ENCODE data around the gene EXOC3. TPM values are rescaled to one million over a fixed set of nuclear protein-coding genes. Genes with fewer than 3 reads are reported as not detected.
A peak's percentile ranks its signal among the peaks of the same experiment; 100 is the strongest.
"Not testable (repeated sequence)": the region's sequence is repeated elsewhere in the genome, so short reads cannot be mapped to it uniquely, and the experiment has no call there.

The EXOC3 gene
- total RNA-seq: 46.4 TPM
- long read RNA-seq, transcript EXOC3-209 (13 exons, 2,825 nt): major isoform, 74 of 101 reads
- long read RNA-seq, partial matches to known transcripts: 6 of 101 reads
- long read RNA-seq, other reads (novel, unspliced or antisense): 19 of 101 reads

DNA sequence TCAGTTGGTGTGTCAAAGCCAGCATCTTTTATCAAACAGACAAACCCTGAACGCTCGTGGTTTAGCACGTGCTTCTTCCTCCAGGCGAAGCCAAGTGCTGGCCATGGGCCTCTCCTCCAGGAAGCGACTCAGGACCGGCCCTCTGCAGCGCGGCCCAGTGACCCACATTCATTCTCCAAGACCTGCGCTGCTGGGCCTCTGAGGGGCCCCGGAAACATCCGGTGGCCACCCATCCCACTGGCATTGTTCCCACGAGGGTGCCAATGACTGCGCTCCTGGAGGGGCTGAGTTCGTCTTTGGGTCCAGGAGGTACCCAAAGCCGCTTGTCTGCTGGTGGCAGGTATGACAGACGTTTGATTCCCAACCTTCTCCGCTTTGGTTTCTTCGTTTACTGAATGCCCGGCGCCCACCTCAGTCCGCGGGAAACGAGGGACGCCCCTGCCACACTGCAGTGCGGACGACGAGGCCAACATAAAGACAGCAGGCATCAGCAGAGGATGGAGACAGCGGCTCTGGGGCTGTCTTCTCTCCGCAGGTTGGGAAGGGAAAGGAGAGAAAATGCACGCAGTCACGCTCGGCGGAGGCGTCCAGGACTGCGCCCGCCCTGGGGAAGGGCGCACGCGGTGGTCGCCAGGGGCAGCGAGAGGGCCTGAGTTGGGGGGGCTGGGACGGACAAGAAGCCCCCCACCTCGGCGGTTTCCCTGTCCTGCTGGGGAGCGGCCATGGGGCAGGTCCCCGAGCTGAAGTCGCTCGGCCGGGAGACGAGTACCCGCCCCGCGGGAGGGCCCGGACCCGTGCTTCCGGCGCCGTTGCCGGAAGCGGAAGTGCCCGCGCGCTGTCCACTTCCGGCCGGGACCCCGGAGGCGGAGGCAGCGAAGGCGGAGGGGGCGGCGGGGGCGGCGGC is at the start of gene EXOC3:
Gene EXOC3 (plus strand): TSS at position 842 of the 904 bp plus-strand sequence. CDS start 3,030 bp downstream, outside the sequence.
- intact Hi-C loops (cut with DNase I): no loop called here
- DNase-seq (peak; percentile 85), ATAC-seq (ENCODE audit: poor library complexity) (peak; percentile 96)

- intact Hi-C loops (cut with DNase I): no loop called here
- no peak for ATAC-seq (ENCODE audit: poor library complexity)
Observed at GRCh38 chr5:393846-394275, 49.1 kb upstream of the EXOC3 start.

GRCh38 chr5:394671-395155 is 48.3 kb upstream of the EXOC3 start:
- intact Hi-C loops (cut with DNase I): no loop called here
- ATAC-seq (ENCODE audit: poor library complexity) (no peak), DNase-seq (peak; percentile 33)

More at GRCh38 chr5:393846-394275, 49.1 kb upstream of the EXOC3 start:
- DNase-seq: no peak

- ATAC-seq (ENCODE audit: poor library complexity): no peak
- intact Hi-C loops (cut with DNase I): no loop called here
- DNase-seq: peak; percentile 40
Observed at GRCh38 chr5:395156-395920, 47.6 kb upstream of the EXOC3 start.

GRCh38 chr5:395921-396530 is 47.0 kb upstream of the EXOC3 start:
- intact Hi-C loops (cut with DNase I): no loop called here
- DNase-seq (no peak), ATAC-seq (ENCODE audit: poor library complexity) (no peak)

DNA sequence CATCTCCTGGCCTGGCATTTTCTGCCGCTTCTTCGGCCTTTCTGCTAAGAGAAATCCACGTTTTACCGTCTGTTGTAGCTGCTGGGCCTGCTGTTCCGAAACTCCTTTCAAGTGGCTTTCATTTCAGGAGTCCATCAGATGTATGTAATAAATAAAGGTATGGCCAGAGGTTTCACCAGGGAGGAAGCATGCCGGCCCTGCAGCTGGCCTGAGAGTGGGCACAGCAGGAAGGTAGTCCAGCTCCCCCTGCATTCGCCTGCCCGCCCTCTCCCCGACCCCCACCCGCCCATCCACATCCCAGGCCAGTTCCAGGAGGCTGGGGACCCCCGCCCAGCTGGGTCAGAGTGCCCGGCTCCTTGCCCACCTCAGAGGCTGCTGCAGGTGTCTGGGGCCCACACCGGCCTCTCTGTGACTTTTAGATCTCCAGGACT is 46.4 kb upstream of the EXOC3 start:
- no peak for DNase-seq
- ATAC-seq (ENCODE audit: poor library complexity): no peak

GRCh38 chr5:398141-398474 is 44.9 kb upstream of the EXOC3 start:
- ATAC-seq (ENCODE audit: poor library complexity); DNase-seq; intact Hi-C loops (cut with DNase I): not testable (repeated sequence)

More for the DNA sequence above, 46.4 kb upstream of the EXOC3 start:
- intact Hi-C loops (cut with DNase I): no loop called here

DNA sequence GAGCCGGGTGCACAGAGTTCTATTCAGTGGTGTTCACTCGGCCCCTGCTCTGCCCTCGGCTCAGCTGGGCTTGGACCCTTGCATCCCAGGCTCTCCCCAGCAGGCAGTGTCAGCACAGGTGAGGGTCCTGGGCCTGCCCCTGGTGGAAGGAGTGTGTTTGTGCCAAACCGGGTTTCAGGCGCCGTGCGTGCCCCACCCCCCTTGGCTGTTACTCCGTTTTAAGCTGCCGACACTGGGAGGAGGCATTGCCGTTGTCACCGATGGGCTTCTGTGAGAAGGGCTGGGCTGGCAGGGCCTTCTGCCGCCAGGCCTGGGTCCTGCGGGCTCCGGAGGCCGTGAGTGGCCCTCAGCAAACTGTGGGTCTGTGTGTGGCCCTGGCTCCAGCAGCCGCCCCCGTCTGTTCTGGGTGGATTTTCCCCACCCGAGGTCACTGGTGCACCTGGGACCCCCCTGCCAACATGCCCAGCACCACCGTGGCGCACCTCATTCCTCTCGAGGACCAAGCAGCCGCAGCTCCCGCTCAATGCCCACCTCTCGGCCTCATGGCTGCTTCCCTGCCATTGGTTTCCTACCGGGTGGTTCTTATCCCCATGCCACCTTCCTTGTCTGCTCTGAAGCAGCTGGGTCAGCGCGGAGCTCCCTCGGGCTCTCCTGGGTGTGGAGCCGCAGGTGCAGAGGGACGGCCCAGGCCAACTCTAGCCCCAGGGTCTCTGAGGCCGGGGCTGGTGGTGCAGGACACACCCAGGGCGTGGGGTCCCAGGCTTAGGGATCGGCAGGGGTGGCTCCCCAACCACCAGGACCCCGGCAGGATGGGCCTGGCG is 44.3 kb upstream of the EXOC3 start:
- intact Hi-C loops (cut with DNase I): no loop called here
- DNase-seq: no peak
- no peak for ATAC-seq (ENCODE audit: poor library complexity)

- DNase-seq (peak; percentile 92), ATAC-seq (ENCODE audit: poor library complexity) (peak; percentile 94)
- intact Hi-C loops (cut with DNase I): no loop called here
Observed at GRCh38 chr5:399296-400281, 43.4 kb upstream of the EXOC3 start.

GRCh38 chr5:400282-401145 is 42.5 kb upstream of the EXOC3 start:
- intact Hi-C loops (cut with DNase I): no loop called here
- DNase-seq (no peak), ATAC-seq (ENCODE audit: poor library complexity) (peak; percentile 21)

DNA sequence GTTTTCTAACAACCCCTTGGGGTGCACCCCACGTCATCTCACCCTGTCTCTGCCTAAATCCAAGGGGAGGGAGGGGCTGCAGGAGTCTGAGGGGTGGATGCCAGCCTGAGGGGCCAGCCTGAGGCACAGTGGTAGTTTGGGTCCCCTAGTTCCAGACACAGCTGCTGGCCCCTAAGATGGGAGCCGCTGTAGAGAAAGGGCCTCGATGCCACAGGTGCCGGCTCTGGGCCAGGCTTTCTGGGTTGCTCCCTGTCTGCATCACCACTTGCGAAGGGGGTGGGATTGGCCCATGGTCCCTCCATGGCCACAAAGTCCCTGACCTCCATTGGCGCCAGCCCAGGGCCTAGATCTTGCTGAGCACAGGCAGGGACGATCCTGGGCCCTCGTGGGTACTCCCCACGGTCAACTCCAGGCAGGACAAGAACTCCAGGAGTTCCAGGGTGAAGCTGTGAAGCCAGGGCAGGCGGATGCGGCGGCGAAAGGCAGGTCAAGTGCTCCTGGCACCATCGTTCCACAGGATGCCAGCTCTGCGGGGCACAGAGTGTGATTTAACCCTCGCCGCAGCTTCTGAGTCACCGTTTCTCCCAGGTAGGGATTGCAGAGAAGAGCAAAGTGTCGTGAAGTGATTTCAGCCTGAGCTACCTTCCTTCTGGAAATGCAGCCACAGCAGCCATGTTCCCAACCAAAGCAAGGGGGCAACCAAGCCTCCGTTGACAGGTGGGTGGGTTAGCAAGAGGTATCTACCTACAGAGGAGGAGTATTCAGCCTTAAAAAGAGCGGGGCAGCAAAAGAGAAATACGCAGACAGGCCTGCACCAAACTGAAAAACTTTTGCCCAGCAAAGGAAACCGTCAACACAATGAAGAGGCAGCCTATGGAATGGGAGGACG is 41.6 kb upstream of the EXOC3 start:
- intact Hi-C loops (cut with DNase I): no loop called here
- DNase-seq: peak; percentile 37
- no peak for ATAC-seq (ENCODE audit: poor library complexity)

DNA sequence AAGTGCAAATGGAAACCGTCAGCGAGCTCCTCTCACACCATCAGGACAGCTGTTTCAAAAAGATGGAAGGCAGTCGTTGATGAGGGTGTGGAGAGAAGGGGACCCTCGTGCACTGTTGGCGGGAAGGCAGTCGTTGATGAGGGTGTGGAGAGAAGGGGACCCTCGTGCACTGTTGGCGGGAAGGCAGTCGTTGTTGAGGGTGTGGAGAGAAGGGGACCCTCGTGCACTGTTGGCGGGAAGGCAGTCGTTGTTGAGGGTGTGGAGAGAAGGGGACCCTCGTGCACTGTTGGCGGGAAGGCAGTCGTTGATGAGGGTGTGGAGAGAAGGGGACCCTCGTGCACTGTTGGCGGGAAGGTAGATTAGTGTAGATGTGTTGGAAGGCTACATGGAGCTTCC is 40.8 kb upstream of the EXOC3 start:
- DNase-seq; intact Hi-C loops (cut with DNase I); ATAC-seq (ENCODE audit: poor library complexity): not testable (repeated sequence)

- intact Hi-C loops (cut with DNase I): no loop called here
- DNase-seq (no peak), ATAC-seq (ENCODE audit: poor library complexity) (no peak)
Observed at GRCh38 chr5:402615-403359, 40.2 kb upstream of the EXOC3 start.

- intact Hi-C loops (cut with DNase I): no loop called here
- DNase-seq: no peak
- no peak for ATAC-seq (ENCODE audit: poor library complexity)
Observed at GRCh38 chr5:403995-404394, 39.0 kb upstream of the EXOC3 start.

Measured in Right ventricle myocardium superior (tissue), 1 donor.